HEK293T (cell line): ENCODE measurements around the gene SLC6A5.

Experiments
- CTCF ChIA-PET: fragments of 350-600 bp; formaldehyde crosslinking; extraction: SDS; loops from one replicate; lab custom pipeline; 2021; ENCODE audit warnings: antibody characterized with exemption, inconsistent platforms; lab: Yijun Ruan, JAX
- POLR2A ChIA-PET: fragments of 350-600 bp; formaldehyde crosslinking; extraction: SDS; loops from one replicate; lab custom pipeline; 2020; ENCODE audit warnings: antibody characterized with exemption, inconsistent platforms; lab: Yijun Ruan, JAX
- DNase-seq: peaks from one replicate; pipeline ENCODE4 v3.0.0; 2012; ENCODE audit warnings: mixed read lengths; ENCODE audit errors: extremely low spot score
- ARNT ChIP-seq: fragments of 450-650 bp; IDR thresholded peaks from 2 replicates; pipeline ENCODE4 v1.6.1; 2017; ENCODE audit warnings: mild to moderate bottlenecking
- BHLHE40 ChIP-seq: fragments of 450-650 bp; IDR thresholded peaks from 2 replicates; pipeline ENCODE4 v1.6.1; 2016; ENCODE audit warnings: mild to moderate bottlenecking, moderate library complexity, borderline replicate concordance
- CTBP1 ChIP-seq: fragments of 450-650 bp; IDR thresholded peaks from 2 replicates; pipeline ENCODE4 v1.6.1; 2016; ENCODE audit warnings: borderline replicate concordance
- ELF4 ChIP-seq: fragments of 450-650 bp; IDR thresholded peaks from 2 replicates; pipeline ENCODE4 v1.6.1; 2017; ENCODE audit warnings: antibody characterized with exemption
- FOXA1 ChIP-seq: fragments of 450-650 bp; IDR thresholded peaks from 2 replicates; pipeline ENCODE4 v1.6.1; 2016; ENCODE audit warnings: mild to moderate bottlenecking
- FOXK2 ChIP-seq: fragments of 450-650 bp; IDR thresholded peaks from 2 replicates; pipeline ENCODE4 v1.6.1; 2016; ENCODE audit warnings: mild to moderate bottlenecking
- FOXM1 ChIP-seq: fragments of 450-650 bp; IDR thresholded peaks from 2 replicates; pipeline ENCODE4 v1.6.1; 2017; ENCODE audit warnings: mild to moderate bottlenecking, borderline replicate concordance
- HDGF ChIP-seq: fragments of 450-650 bp; IDR thresholded peaks from 2 replicates; pipeline ENCODE4 v1.6.1; 2017; ENCODE audit warnings: antibody characterized with exemption, borderline replicate concordance
- L3MBTL2 ChIP-seq: fragments of 450-650 bp; conservative IDR thresholded peaks from 2 replicates; pipeline ENCODE4 v1.6.1; 2016; ENCODE audit warnings: mild to moderate bottlenecking
- LEF1 ChIP-seq: fragments of 450-650 bp; IDR thresholded peaks from 2 replicates; pipeline ENCODE4 v1.6.1; 2017; ENCODE audit warnings: mild to moderate bottlenecking, borderline replicate concordance
- NFRKB ChIP-seq: fragments of 450-650 bp; IDR thresholded peaks from 2 replicates; pipeline ENCODE4 v1.6.1; 2016; ENCODE audit warnings: mild to moderate bottlenecking, moderate library complexity
- SP1 ChIP-seq: fragments of 450-650 bp; IDR thresholded peaks from 2 replicates; pipeline ENCODE4 v1.6.1; 2017
- SUZ12 ChIP-seq: fragments of 450-650 bp; IDR thresholded peaks from 2 replicates; pipeline ENCODE4 v1.6.1; 2016; ENCODE audit warnings: mild to moderate bottlenecking
- TARDBP ChIP-seq: fragments of 450-650 bp; IDR thresholded peaks from 2 replicates; pipeline ENCODE4 v1.6.1; 2016
- ZNF384 ChIP-seq: fragments of 450-650 bp; IDR thresholded peaks from 2 replicates; pipeline ENCODE4 v1.6.1; 2016
- TF ChIP-seq, protein P1 (sequence below): fragments of 450-650 bp; IDR thresholded peaks from 2 replicates; pipeline ENCODE4 v1.6.1; 2016

SLC6A5 gene

DNA sequence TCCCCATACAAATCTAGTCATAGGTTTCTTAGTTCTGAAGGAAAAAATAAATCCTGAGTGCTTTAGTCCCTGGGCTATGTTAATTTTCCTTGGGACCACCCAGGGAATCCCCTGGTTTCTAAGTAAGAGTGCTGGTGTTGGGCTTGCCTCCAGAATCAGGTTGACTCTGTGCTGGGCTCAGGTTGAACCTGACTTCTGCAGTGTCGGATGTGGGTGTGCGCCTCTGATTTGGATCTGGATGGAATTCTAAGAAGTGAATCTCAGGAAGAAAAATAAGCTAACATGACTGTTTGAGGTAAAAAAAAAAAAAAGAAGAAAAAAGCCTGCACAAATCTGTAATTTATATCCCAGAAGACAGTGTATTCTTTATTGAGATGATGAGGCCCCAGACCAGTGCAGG lies 41.0 kb downstream of the SLC6A5 start:
- ChIA-PET POLR2A (no interaction called here), CTCF (no interaction called here)
- DNase-seq, result no peak
- TF ChIP-seq FOXA1 (no peak), NFRKB (no peak), BHLHE40 (no peak), ZNF384 (no peak), SUZ12 (no peak), HDGF (no peak), CTBP1 (no peak), L3MBTL2 (no peak), LEF1 (no peak), SP1 (no peak), TARDBP (no peak), FOXK2 (no peak), FOXM1 (no peak), ELF4 (no peak), ARNT (no peak)
- TF ChIP-seq, protein P1, sequence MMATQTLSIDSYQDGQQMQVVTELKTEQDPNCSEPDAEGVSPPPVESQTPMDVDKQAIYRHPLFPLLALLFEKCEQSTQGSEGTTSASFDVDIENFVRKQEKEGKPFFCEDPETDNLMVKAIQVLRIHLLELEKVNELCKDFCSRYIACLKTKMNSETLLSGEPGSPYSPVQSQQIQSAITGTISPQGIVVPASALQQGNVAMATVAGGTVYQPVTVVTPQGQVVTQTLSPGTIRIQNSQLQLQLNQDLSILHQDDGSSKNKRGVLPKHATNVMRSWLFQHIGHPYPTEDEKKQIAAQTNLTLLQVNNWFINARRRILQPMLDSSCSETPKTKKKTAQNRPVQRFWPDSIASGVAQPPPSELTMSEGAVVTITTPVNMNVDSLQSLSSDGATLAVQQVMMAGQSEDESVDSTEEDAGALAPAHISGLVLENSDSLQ, result no peak

DNA sequence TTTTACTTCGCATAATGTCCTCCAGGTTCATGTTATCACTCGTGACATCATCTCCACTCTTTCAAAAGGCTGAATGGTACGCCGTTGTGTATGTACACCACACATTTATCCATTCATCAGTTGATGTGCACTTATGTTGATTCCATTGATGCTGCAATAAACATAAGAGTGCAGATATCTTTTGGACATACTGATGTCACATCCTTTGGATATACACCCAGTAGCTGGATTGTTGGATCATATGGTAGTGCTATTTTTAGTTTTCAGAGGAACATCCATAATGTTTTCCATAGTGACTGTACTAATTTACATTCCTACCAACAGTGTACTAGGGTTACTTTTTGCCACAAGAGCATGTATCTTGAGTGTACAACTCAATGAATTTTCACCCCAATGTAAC lies 45.0 kb downstream of the SLC6A5 start:
- CTCF ChIA-PET, result no interaction called here
- DNase-seq, result no peak
- TF ChIP-seq TARDBP (no peak), ARNT (no peak), SUZ12 (no peak), LEF1 (no peak), NFRKB (no peak), CTBP1 (no peak), FOXA1 (no peak), ELF4 (no peak), BHLHE40 (no peak), L3MBTL2 (no peak), ZNF384 (no peak), FOXK2 (no peak), HDGF (no peak), FOXM1 (no peak), SP1 (no peak)
- TF ChIP-seq, protein P1, result no peak
- POLR2A ChIA-PET, result no interaction called here

DNA sequence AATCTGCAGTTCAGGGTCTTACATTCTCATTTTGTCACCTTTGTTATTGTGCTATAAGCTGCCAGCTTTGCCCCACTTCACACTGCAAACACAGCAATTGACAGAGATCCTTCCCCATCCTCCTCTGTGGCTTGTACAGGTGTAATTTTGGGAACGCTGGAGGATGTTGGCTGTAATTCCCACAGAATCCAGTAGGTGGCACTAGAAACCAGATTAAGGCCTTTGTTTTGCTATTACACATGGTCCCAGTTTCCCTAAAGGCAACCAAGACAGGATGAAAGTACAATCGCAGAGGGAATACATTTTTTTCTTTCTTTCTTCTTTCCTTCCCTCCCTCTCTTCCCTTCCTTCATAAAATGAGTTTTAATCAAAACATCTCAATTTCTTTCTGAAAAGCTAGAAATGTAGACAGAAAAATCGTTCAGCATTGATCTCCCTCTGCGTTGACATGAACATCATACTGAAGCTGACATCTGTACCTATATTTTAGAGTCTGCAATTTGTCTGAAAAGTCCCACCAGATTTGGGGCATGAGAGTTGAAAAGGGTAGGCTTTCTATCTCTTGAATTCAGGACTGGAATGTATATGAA lies 48.7 kb downstream of the SLC6A5 start:
- POLR2A ChIA-PET, result no interaction called here
- CTCF ChIA-PET, result interaction anchor here (0.7 to 1.5 kb wide), 3 partner anchors 17 to 864 kb away, joined by 3 to 5 read pairs (median 3); no protein-coding TSS in a partner anchor
- DNase-seq, result peak; percentile 65
- TF ChIP-seq FOXA1 (no peak), FOXM1 (no peak), HDGF (no peak), ELF4 (no peak), FOXK2 (no peak), L3MBTL2 (no peak), SP1 (no peak), ZNF384 (no peak), TARDBP (no peak)
- TF ChIP-seq, protein P1, result no peak

DNA sequence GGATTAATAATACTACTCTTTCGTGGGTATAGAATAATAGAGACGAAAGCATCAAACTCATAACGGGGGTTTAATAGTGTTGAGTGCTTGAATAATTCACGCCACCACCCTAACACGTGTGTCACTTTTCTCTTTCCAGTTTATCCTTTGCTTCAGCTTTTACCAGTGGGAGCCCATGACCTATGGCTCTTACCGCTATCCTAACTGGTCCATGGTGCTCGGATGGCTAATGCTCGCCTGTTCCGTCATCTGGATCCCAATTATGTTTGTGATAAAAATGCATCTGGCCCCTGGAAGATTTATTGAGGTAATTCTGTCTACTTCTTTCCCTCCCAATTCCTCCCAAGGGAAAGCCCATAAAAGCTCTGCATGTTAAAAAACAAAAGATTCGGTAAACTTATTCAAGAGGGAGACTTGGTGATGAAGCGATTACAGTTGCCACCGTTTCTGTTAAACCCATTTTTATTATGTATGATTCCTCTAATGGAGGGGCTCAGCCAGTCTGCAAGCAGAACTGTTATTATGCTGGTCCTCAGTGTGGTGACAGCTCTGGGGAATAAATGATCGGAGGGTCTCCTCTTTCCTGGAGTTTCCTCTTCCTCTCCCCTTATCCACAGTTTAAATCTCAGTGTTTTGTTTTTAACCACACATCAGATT lies 52.9 kb downstream of the SLC6A5 start:
- TF ChIP-seq TARDBP, result no peak
- no peak for TF ChIP-seq L3MBTL2
- no peak for TF ChIP-seq ZNF384
- TF ChIP-seq FOXK2, result no peak
- TF ChIP-seq FOXM1, result no peak
- TF ChIP-seq BHLHE40, result no peak
- TF ChIP-seq SUZ12, result no peak
- no peak for TF ChIP-seq HDGF
- TF ChIP-seq ARNT, result no peak
- TF ChIP-seq SP1, result no peak
- TF ChIP-seq FOXA1, result no peak
- no peak for TF ChIP-seq LEF1
- no peak for TF ChIP-seq NFRKB
- ChIA-PET CTCF (no interaction called here), POLR2A (no interaction called here)
- DNase-seq, result no peak

DNA sequence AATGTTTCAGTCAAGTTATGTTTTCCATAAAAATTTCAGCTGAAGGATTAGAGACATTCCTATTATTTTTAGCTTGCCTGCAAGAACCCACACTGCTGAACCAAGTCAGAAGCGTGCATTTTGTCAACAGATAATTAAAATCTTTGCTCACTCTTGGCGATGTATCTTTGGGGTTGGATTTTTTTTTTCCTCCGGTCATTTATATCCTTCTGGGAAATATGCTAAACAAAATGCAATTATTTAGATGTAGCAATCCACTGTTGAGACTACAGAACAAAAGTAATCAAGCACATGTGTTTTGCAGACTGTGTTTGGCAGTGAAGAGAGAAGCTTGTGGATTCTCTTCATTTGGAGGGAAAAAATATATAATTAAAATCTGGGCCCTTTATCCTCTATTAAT lies 54.6 kb downstream of the SLC6A5 start:
- TF ChIP-seq ARNT (no peak), BHLHE40 (no peak), L3MBTL2 (no peak), HDGF (no peak)
- CTCF ChIA-PET, result interaction anchor here (2.1 kb wide), 1 partner anchor 18 kb away, joined by 9 read pairs; no protein-coding TSS in a partner anchor
- no peak for DNase-seq
- POLR2A ChIA-PET, result no interaction called here

DNA sequence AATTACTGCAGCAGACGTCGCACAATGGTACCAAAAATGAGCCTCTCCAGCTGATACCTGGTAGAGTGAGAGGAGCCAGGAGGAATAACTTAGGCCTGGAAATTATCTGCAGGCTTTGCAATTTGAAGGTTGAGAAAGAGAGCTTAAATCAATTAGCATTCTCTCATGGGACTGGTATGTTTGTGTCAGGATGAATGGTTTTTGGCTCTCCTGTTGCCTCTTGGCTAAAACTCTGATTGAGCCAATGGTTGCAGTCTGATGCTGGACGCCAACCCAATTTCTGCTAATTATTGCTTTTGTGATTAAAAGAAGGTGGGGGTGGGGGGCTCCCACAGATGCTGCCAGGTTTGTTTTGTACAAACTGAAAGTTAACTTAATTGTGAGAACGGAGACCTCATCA lies 57.5 kb downstream of the SLC6A5 start:
- no peak for DNase-seq
- CTCF ChIA-PET, result no interaction called here
- POLR2A ChIA-PET, result no interaction called here
- TF ChIP-seq CTBP1, result no peak
- no peak for TF ChIP-seq ARNT
- TF ChIP-seq BHLHE40, result no peak
- no peak for TF ChIP-seq LEF1
- no peak for TF ChIP-seq ZNF384
- no peak for TF ChIP-seq FOXK2
- no peak for TF ChIP-seq SUZ12
- no peak for TF ChIP-seq TARDBP
- TF ChIP-seq L3MBTL2, result no peak
- no peak for TF ChIP-seq ELF4
- TF ChIP-seq, protein P1, result no peak
- no peak for TF ChIP-seq FOXA1
